ENCODE measurements around the gene C14orf180. TPM values are rescaled to one million over a fixed set of nuclear protein-coding genes. Genes with fewer than 3 reads are reported as not detected.

The C14orf180 gene
- total RNA-seq, 1 experiment from 2014 or later, result not detected

- H3K27me3 ChIP-seq (ENCODE audit: control insufficient read depth, insufficient read depth, low read length), result no peaks in the 10 kb centered on the region
- TF ChIP-seq POLR2AphosphoS5 (IDR thresholded peaks at IDR 0.05; ENCODE audit: low read depth, low read length) (no peak), SIN3A (IDR thresholded peaks at IDR 0.05; ENCODE audit: borderline replicate concordance, insufficient read depth, low read depth, low read length) (no peak), REST (IDR thresholded peaks at IDR 0.05; ENCODE audit: insufficient read depth in 1 of 2, low read depth in 2 of 2, low read length in 1 of 2) (no peak), CTCF (IDR thresholded peaks at IDR 0.05) (no peak)
- no peaks in the 10 kb centered on the region for H3K36me3 ChIP-seq (ENCODE audit: control insufficient read depth, insufficient read depth, low read length)
- ChIA-PET CTCF (interaction anchor here (0.6 to 1.5 kb wide), 3 partner anchors 16 to 251 kb away, joined by 5 to 9 read pairs (median 7); no protein-coding TSS in a partner anchor), POLR2A (no interaction called here)
- no TSS peak for BruUV-seq (replicated peaks)
- H3K27ac ChIP-seq (ENCODE audit: low read length), result no peak overlapping the region
- H3K4me3 ChIP-seq (ENCODE audit: low read depth in 2 of 2, low read length in 2 of 2), result no peak overlapping the region
- H3K4me1 ChIP-seq (ENCODE audit: control insufficient read depth, insufficient read depth, low read length), result no peaks in the 10 kb centered on the region
- ATAC-seq (peak; percentile 61; the same call in 1 of the 2 replicates), DNase-seq (ENCODE audit: low read depth, low spot score) (no peak)
- in situ Hi-C loops (cut with HindIII; ENCODE audit: low pct_unique_long_range_greater_than_20kb, low sequenced_read_pairs) (no loop called here), intact Hi-C loops (cut with micrococcal nuclease; ENCODE audit: unreplicated experiment) (no loop called here)
- no peaks in the 10 kb centered on the region for H3K9me3 ChIP-seq (ENCODE audit: control insufficient read depth, insufficient read depth, low read depth, low read length)
These were observed 2.6 kb upstream of the C14orf180 start for GRCh38 chr14:104576970-104577332.

- DNase-seq (ENCODE audit: low read depth, low spot score), result no peak
- H3K9me3 ChIP-seq (ENCODE audit: control insufficient read depth, insufficient read depth, low read depth, low read length), result no peaks in the 10 kb centered on the region
- no peaks in the 10 kb centered on the region for H3K27me3 ChIP-seq (ENCODE audit: control insufficient read depth, insufficient read depth, low read length)
- H3K4me3 ChIP-seq (ENCODE audit: low read depth in 2 of 2, low read length in 2 of 2), result no peak overlapping the region
- POLR2A ChIA-PET, result no interaction called here
- no peak for ATAC-seq
- no peak overlapping the region for H3K27ac ChIP-seq (ENCODE audit: low read length)
- no peaks in the 10 kb centered on the region for H3K36me3 ChIP-seq (ENCODE audit: control insufficient read depth, insufficient read depth, low read length)
- intact Hi-C loops (cut with micrococcal nuclease; ENCODE audit: unreplicated experiment) (no loop called here), in situ Hi-C loops (cut with HindIII; ENCODE audit: low pct_unique_long_range_greater_than_20kb, low sequenced_read_pairs) (no loop called here)
- H3K4me1 ChIP-seq (ENCODE audit: control insufficient read depth, insufficient read depth, low read length), result no peaks in the 10 kb centered on the region
- CTCF ChIA-PET, result interaction anchor here (0.6 to 1.5 kb wide), 3 partner anchors 16 to 251 kb away, joined by 5 to 9 read pairs (median 7); no protein-coding TSS in a partner anchor
- no TSS peak for BruUV-seq (replicated peaks)
- TF ChIP-seq REST (IDR thresholded peaks at IDR 0.05; ENCODE audit: insufficient read depth in 1 of 2, low read depth in 2 of 2, low read length in 1 of 2) (no peak), SIN3A (IDR thresholded peaks at IDR 0.05; ENCODE audit: borderline replicate concordance, insufficient read depth, low read depth, low read length) (no peak), POLR2AphosphoS5 (IDR thresholded peaks at IDR 0.05; ENCODE audit: low read depth, low read length) (no peak), TCF7L2 (IDR thresholded peaks at IDR 0.05; ENCODE audit: low read depth, low read length) (no peak), CTCF (IDR thresholded peaks at IDR 0.05) (no peak)
These were observed 2.1 kb upstream of the C14orf180 start for GRCh38 chr14:104577426-104577825.
